H1 (cell line): ENCODE results near the gene ALDH1A3. TPM values are rescaled to one million over a fixed set of nuclear protein-coding genes. Genes with fewer than 3 reads are reported as not detected.

Source experiments
- CTCF ChIA-PET: fragments of 300-600 bp; sonication (Branson Sonifier 250); formaldehyde crosslinking; loops from one replicate; lab custom pipeline; 2021; ENCODE audit not compliant: partially characterized antibody; lab: Charles Lee
- POLR2A ChIA-PET: fragments of 300-600 bp; sonication (Branson Sonifier 250); formaldehyde crosslinking; loops from one replicate; lab custom pipeline; 2021; ENCODE audit warnings: inconsistent platforms; ENCODE audit not compliant: partially characterized antibody; lab: Charles Lee
- DNase-seq, 2 experiments: peaks; one replicate each; pipeline versions ENCODE4 v3.0.0 to v3.0.0-alpha.2; 2010 to 2022; ENCODE audit warnings: low spot score in 2 of 2, low read depth in 1 of 2, mixed read lengths in 1 of 2
- FAIRE-seq: peaks from 2 replicates; lab custom pipeline; 2011; peaks lifted over from hg19 to GRCh38; lab: Jason Lieb, UNC
- H2AFZ ChIP-seq: 2 replicates; pipeline ENCODE4 v1.8.1; 2012; ENCODE audit warnings: low read length, inconsistent platforms
- H2AK5ac ChIP-seq: 2 replicates; pipeline ENCODE4 v1.6.1; 2013; ENCODE audit warnings: low read depth, low read length
- H2BK120ac ChIP-seq: replicated peaks from 2 replicates; pipeline ENCODE3; 2013; ENCODE audit warnings: low read depth, low read length, inconsistent platforms
- H2BK12ac ChIP-seq: 2 replicates; pipeline ENCODE4 v1.6.1; 2013; ENCODE audit warnings: low read depth, low read length
- H2BK15ac ChIP-seq: 2 replicates; pipeline ENCODE4 v1.6.1; 2013; ENCODE audit warnings: low read length
- H2BK20ac ChIP-seq: 2 replicates; pipeline ENCODE4 v1.6.1; 2013; ENCODE audit warnings: low read length
- H2BK5ac ChIP-seq: 2 replicates; pipeline ENCODE4 v1.6.1; 2013; ENCODE audit warnings: low read depth, low read length
- H3K14ac ChIP-seq: 2 replicates; pipeline ENCODE4 v1.6.1; 2013; ENCODE audit warnings: inconsistent platforms; ENCODE audit not compliant: insufficient read length
- H3K18ac ChIP-seq: 2 replicates; pipeline ENCODE4 v1.6.1; 2013; ENCODE audit warnings: low read length; ENCODE audit errors: extremely low read depth
- H3K23ac ChIP-seq: 2 replicates; pipeline ENCODE4 v1.6.1; 2013; ENCODE audit warnings: inconsistent platforms; ENCODE audit not compliant: insufficient read length
- H3K23me2 ChIP-seq: 2 replicates; pipeline ENCODE4 v1.6.1; 2013; ENCODE audit warnings: low read depth, low read length
- H3K27ac ChIP-seq: 2 replicates; pipeline ENCODE4 v1.6.1; 2011; ENCODE audit warnings: low read depth, low read length, inconsistent platforms
- H3K27me3 ChIP-seq, 4 experiments: replicated peaks in 1 of 4; 1 replicate in 1 of 4; 2 replicates in 3 of 4; pipeline versions ENCODE4 v1.6.1 to v1.8.1; 2011 to 2013; ENCODE audit warnings: low read length in 3 of 4, mild to moderate bottlenecking in 3 of 4, inconsistent platforms in 2 of 4, mixed read lengths in 2 of 4, moderate library complexity in 1 of 4; ENCODE audit not compliant: control insufficient read depth in 3 of 4, insufficient read depth in 3 of 4; ENCODE audit errors: extremely low read depth in 1 of 4
- H3K36me3 ChIP-seq, 4 experiments: 2 replicates each; pipeline versions ENCODE4 v1.6.1 to v1.8.1; 2011 to 2013; ENCODE audit warnings: mild to moderate bottlenecking in 4 of 4, low read length in 3 of 4, moderate library complexity in 2 of 4, control low read depth in 1 of 4, inconsistent platforms in 1 of 4; ENCODE audit not compliant: insufficient read depth in 4 of 4, control insufficient read depth in 2 of 4
- H3K4ac ChIP-seq: replicated peaks from 2 replicates; pipeline ENCODE3; 2013; ENCODE audit warnings: low read length, low read depth, mixed read lengths, inconsistent platforms; ENCODE audit not compliant: insufficient read length
- H3K4me1 ChIP-seq, 4 experiments: replicated peaks in 1 of 4; 1 replicate in 1 of 4; 2 replicates in 3 of 4; pipeline versions ENCODE4 v1.6.1 to v1.8.1; 2011 to 2013; ENCODE audit warnings: low read length in 3 of 4, inconsistent platforms in 2 of 4, mixed read lengths in 1 of 4; ENCODE audit not compliant: insufficient read depth in 4 of 4, control insufficient read depth in 3 of 4
- H3K4me2 ChIP-seq, 2 experiments: 2 replicates each; pipeline versions ENCODE4 v1.6.1 to v1.8.1; 2011 to 2013; ENCODE audit warnings: low read depth in 2 of 2, low read length in 2 of 2, control low read depth in 1 of 2, inconsistent platforms in 1 of 2, mild to moderate bottlenecking in 1 of 2; ENCODE audit not compliant: insufficient read depth in 1 of 2
- H3K4me3 ChIP-seq, 4 experiments: fragments of 200-600, 300-600 bp in 1 of 4; sonication (generic), shearing (Covaris generic), sonication (Bioruptor Twin) in 1 of 4; 2 replicates each; pipeline versions ENCODE4 v1.5.1 to v1.8.1; 2011 to 2016; ENCODE audit warnings: low read length in 4 of 4, low read depth in 3 of 4, control low read depth in 2 of 4, inconsistent platforms in 2 of 4, mild to moderate bottlenecking in 2 of 4, mixed read lengths in 1 of 4, moderate library complexity in 1 of 4; ENCODE audit not compliant: insufficient read depth in 2 of 4; ENCODE audit errors: extremely low read depth in 1 of 4
- H3K56ac ChIP-seq: replicated peaks from 2 replicates; pipeline ENCODE3; 2013; ENCODE audit warnings: low read depth, mild to moderate bottlenecking, mixed read lengths, low read length, inconsistent platforms; ENCODE audit not compliant: insufficient read length
- H3K79me1 ChIP-seq: 2 replicates; pipeline ENCODE4 v1.6.1; 2013; ENCODE audit warnings: low read depth, low read length, control low read depth
- H3K79me2 ChIP-seq, 2 experiments: 2 replicates each; pipeline versions ENCODE4 v1.6.1 to v1.8.1; 2012 to 2013; ENCODE audit warnings: low read length in 2 of 2, mild to moderate bottlenecking in 2 of 2, inconsistent platforms in 1 of 2; ENCODE audit not compliant: insufficient read depth in 2 of 2, control insufficient read depth in 1 of 2
- H3K9ac ChIP-seq, 4 experiments: replicated peaks in 1 of 4; 1 replicate in 1 of 4; 2 replicates in 3 of 4; pipeline versions ENCODE4 v1.6.1 to v1.8.1; 2011 to 2013; ENCODE audit warnings: low read depth in 3 of 4, low read length in 3 of 4, control low read depth in 2 of 4, mild to moderate bottlenecking in 2 of 4, moderate library complexity in 2 of 4, inconsistent platforms in 1 of 4; ENCODE audit errors: extremely low read depth in 1 of 4
- H3K9me3 ChIP-seq, 2 experiments: 2 replicates each; pipeline versions ENCODE4 v1.6.1 to v1.8.1; 2012 to 2013; ENCODE audit warnings: mild to moderate bottlenecking in 2 of 2, moderate library complexity in 2 of 2, control low read depth in 1 of 2, inconsistent platforms in 1 of 2, low read depth in 1 of 2, low read length in 1 of 2, mixed read lengths in 1 of 2; ENCODE audit not compliant: insufficient read depth in 2 of 2
- H4K20me1 ChIP-seq, 2 experiments: replicated peaks in 1 of 2; 2 replicates each; pipeline versions ENCODE3 to v1.8.1; 2011 to 2013; ENCODE audit warnings: inconsistent platforms in 2 of 2, low read length in 2 of 2, mild to moderate bottlenecking in 1 of 2; ENCODE audit not compliant: insufficient read depth in 2 of 2, control insufficient read depth in 1 of 2
- H4K5ac ChIP-seq: 2 replicates; pipeline ENCODE4 v1.6.1; 2013; ENCODE audit warnings: low read length, low read depth, mixed read lengths, inconsistent platforms; ENCODE audit not compliant: insufficient read length
- H4K8ac ChIP-seq: 2 replicates; pipeline ENCODE4 v1.8.0; 2013; ENCODE audit warnings: mild to moderate bottlenecking, moderate library complexity, low read length, inconsistent platforms; ENCODE audit not compliant: insufficient read depth; ENCODE audit errors: extremely low read depth
- H4K91ac ChIP-seq: replicated peaks from 2 replicates; pipeline ENCODE3; 2013; ENCODE audit warnings: low read length, mixed read lengths, inconsistent platforms; ENCODE audit not compliant: insufficient read length
- BACH1 ChIP-seq: IDR thresholded peaks from 2 replicates; pipeline ENCODE4 v1.6.1; 2012; ENCODE audit warnings: low read length, improper control_type of control experiment
- CEBPB ChIP-seq: IDR thresholded peaks from 2 replicates; pipeline ENCODE4 v1.6.1; 2012; ENCODE audit warnings: low read depth, low read length
- CTBP2 ChIP-seq: IDR thresholded peaks from 2 replicates; pipeline ENCODE4 v1.7.0; 2011; ENCODE audit warnings: borderline replicate concordance, mild to moderate bottlenecking, moderate library complexity, mixed read lengths, low read length; ENCODE audit not compliant: insufficient read depth, insufficient read length
- KDM4A ChIP-seq: IDR thresholded peaks from one replicate; pipeline ENCODE4 v1.7.1; 2012; ENCODE audit warnings: low read depth, mild to moderate bottlenecking, moderate library complexity, low read length, inconsistent platforms; ENCODE audit not compliant: severe bottlenecking
- NANOG ChIP-seq: IDR thresholded peaks from 2 replicates; pipeline ENCODE4 v1.6.1; 2011; ENCODE audit warnings: low read length, low read depth, mild to moderate bottlenecking, inconsistent platforms; ENCODE audit not compliant: insufficient read depth, poor library complexity, severe bottlenecking
- PHF8 ChIP-seq: fragments of 200-600 bp; sonication (generic); conservative IDR thresholded peaks from 2 replicates; pipeline ENCODE4 v1.7.1; 2012; ENCODE audit warnings: low read depth, mild to moderate bottlenecking, inconsistent platforms, low read length, moderate library complexity
- SIN3A ChIP-seq, 2 experiments: IDR thresholded peaks in 1 of 2; conservative IDR thresholded peaks in 1 of 2; 2 replicates each; pipeline ENCODE4 v1.6.1; 2011 to 2012; ENCODE audit warnings: low read length in 2 of 2, improper control_type of control experiment in 1 of 2, low read depth in 1 of 2, mild to moderate bottlenecking in 1 of 2
- SP4 ChIP-seq: IDR thresholded peaks from 2 replicates; pipeline ENCODE4 v1.6.1; 2012; ENCODE audit warnings: low read length, inconsistent platforms
- TAF1 ChIP-seq: IDR thresholded peaks from 2 replicates; pipeline ENCODE4 v1.6.1; 2011; ENCODE audit warnings: mild to moderate bottlenecking, low read depth, low read length
- TBP ChIP-seq: IDR thresholded peaks from 2 replicates; pipeline ENCODE4 v1.6.1; 2011; ENCODE audit warnings: low read depth, low read length, improper control_type of control experiment
- YY1 ChIP-seq: IDR thresholded peaks from 2 replicates; pipeline ENCODE4 v1.6.1; 2011; ENCODE audit warnings: low read depth, mild to moderate bottlenecking, low read length
- WGBS, 2 experiments: shearing (Covaris generic) in 1 of 2; methylation state at CpG; one replicate each; pipeline versions ENCODE4 v1.1.6 to v1.1.7; 2013 to 2015; ENCODE audit warnings: low lambda C conversion rate in 2 of 2, mixed read lengths in 2 of 2, inconsistent platforms in 1 of 2, low coverage in 1 of 2, missing lambda C conversion rate in 1 of 2; ENCODE audit not compliant: insufficient replicate concordance in 2 of 2, insufficient coverage in 1 of 2, insufficient read length in 1 of 2; ENCODE audit errors: extremely low coverage in 1 of 2, missing lambda C conversion rate in 1 of 2; 5-methylcytosine and 5-hydroxymethylcytosine counted together
- polyA plus RNA-seq, 7 experiments: library from polyadenylated mRNA; depleted of rRNA in 3 of 7; stranded (reverse) in 5 of 7; unstranded in 2 of 7; fragments of >200 nt in 5 of 7; fragments of 200-250 nt in 2 of 7; gene quantifications; 1 replicate in 5 of 7; 2 replicates in 1 of 7; 4 replicates in 1 of 7; pipeline versions ENCODE4 v1.2.1 to v1.2.3, GENCODE V29; 2011 to 2013; ENCODE audit warnings: missing spikeins in 2 of 7, mixed read lengths in 2 of 7
- total RNA-seq: library from RNA; stranded (reverse); fragmentation: NEBNext Ultra II Directional; extraction: Animal tissue kit (Norgen Biotek cat#: 25700); gene quantifications from 2 replicates; pipeline ENCODE4 v1.2.1, GENCODE V29; 2021
- TF ChIP-seq, protein P1 (sequence below): IDR thresholded peaks from 2 replicates; pipeline ENCODE4 v1.6.1; 2012; ENCODE audit warnings: inconsistent platforms
- TF ChIP-seq, protein P2 (sequence below): IDR thresholded peaks from 2 replicates; pipeline ENCODE4 v1.6.1; 2012; ENCODE audit warnings: low read length, inconsistent platforms

ALDH1A3 gene
- total and polyA plus RNA-seq, 2 of the 8 experiments (the other 6 are each of a cell fraction or from before 2014, with no cell fraction given): 2.2 to 5.5 TPM

DNA sequence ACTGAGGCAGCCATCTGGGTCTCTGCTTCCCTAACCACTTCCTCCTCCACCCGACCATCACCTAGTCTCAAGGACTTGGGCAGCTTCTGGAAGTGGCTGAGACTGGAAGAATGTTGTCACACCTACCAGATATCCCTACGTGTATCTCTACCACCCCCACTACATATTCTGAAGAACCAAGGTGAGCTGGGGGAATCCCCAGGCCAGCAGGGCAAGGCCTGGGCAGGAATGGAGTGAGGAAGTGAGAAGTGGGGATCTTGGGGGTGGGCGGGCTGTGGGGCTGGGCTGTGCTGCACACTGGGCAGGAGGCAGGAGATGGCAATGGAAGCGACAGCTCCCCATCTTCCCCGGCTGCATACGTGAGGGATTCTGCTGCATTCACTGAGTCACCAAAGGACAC, 17.5 kb upstream of the ALDH1A3 start:
- H3K4me3 ChIP-seq: no peak overlapping the region
- no peak overlapping the region for H2AFZ ChIP-seq
- no peaks in the 10 kb centered on the region for H3K27me3 ChIP-seq
- H2BK12ac ChIP-seq: no peak overlapping the region
- H3K79me2 ChIP-seq: no peaks in the 10 kb centered on the region
- H3K79me1 ChIP-seq: no peaks in the 10 kb centered on the region
- H2AK5ac ChIP-seq: no peak overlapping the region
- H4K8ac ChIP-seq: no peak overlapping the region
- H2BK5ac ChIP-seq: no peak overlapping the region
- no peak overlapping the region for H3K23ac ChIP-seq
- H3K23me2 ChIP-seq: no peaks in the 10 kb centered on the region; the same call in 1 of the 2 replicates
- FAIRE-seq (no peak), DNase-seq (no peak)
- no peak overlapping the region for H3K27ac ChIP-seq
- no peak overlapping the region for H3K56ac ChIP-seq
- 88% methylated on average over 6 of the region's 6 CpGs; no CpG with 5 or more reads in 1 of the 2 experiments for WGBS, 2 experiments
- H4K20me1 ChIP-seq: no peaks in the 10 kb centered on the region
- CTCF ChIA-PET: interaction anchor here (1.2 to 3.1 kb wide), 5 partner anchors 7 to 226 kb away, joined by 3 to 25 read pairs (median 4); no protein-coding TSS in a partner anchor
- H3K9me3 ChIP-seq: peaks cover 4 to 10% of the 10 kb centered on the region in 2 experiments; a peak in 2 of 4 replicates
- H3K4me2 ChIP-seq: no peak overlapping the region
- POLR2A ChIA-PET: no interaction called here
- H3K4ac ChIP-seq: no peak overlapping the region
- no peak overlapping the region for H3K14ac ChIP-seq
- no peak overlapping the region for H4K5ac ChIP-seq
- H2BK120ac ChIP-seq: no peak overlapping the region
- no peak overlapping the region for H2BK20ac ChIP-seq
- no peak overlapping the region for H3K9ac ChIP-seq
- H3K18ac ChIP-seq: no peak overlapping the region
- H3K4me1 ChIP-seq: no peaks in the 10 kb centered on the region
- no peak overlapping the region for H4K91ac ChIP-seq
- no peaks in the 10 kb centered on the region for H3K36me3 ChIP-seq
- no peak overlapping the region for H2BK15ac ChIP-seq
- no peak for TF ChIP-seq TAF1
- no peak for TF ChIP-seq YY1
- TF ChIP-seq CTBP2: no peak
- TF ChIP-seq NANOG: no peak
- no peak for TF ChIP-seq BACH1
- no peak for TF ChIP-seq SP4
- TF ChIP-seq SIN3A (conservative IDR thresholded peaks at IDR 0.05 in 1 of 2, IDR thresholded peaks at IDR 0.05 in 1 of 2; ENCODE audit: low read depth in 1 of 2, low read length in 2 of 2): no peak
- TF ChIP-seq, protein P1, sequence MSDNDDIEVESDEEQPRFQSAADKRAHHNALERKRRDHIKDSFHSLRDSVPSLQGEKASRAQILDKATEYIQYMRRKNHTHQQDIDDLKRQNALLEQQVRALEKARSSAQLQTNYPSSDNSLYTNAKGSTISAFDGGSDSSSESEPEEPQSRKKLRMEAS: no peak
- no peak for TF ChIP-seq CEBPB
- no peak for TF ChIP-seq PHF8
- TF ChIP-seq, protein P2, sequence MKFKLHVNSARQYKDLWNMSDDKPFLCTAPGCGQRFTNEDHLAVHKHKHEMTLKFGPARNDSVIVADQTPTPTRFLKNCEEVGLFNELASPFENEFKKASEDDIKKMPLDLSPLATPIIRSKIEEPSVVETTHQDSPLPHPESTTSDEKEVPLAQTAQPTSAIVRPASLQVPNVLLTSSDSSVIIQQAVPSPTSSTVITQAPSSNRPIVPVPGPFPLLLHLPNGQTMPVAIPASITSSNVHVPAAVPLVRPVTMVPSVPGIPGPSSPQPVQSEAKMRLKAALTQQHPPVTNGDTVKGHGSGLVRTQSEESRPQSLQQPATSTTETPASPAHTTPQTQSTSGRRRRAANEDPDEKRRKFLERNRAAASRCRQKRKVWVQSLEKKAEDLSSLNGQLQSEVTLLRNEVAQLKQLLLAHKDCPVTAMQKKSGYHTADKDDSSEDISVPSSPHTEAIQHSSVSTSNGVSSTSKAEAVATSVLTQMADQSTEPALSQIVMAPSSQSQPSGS: no peak
- no peak for TF ChIP-seq KDM4A
- TF ChIP-seq TBP: no peak
